Retinal pigment epithelial cell (primary cell): ENCODE results near the gene MRFAP1L1.

Source experiments
- DNase-seq: peaks from one replicate; pipeline ENCODE4 v3.0.0-alpha.2; 2010; ENCODE audit warnings: low read depth
- H3K4me3 ChIP-seq: 2 replicates; pipeline ENCODE4 v1.5.1; 2011; ENCODE audit warnings: mild to moderate bottlenecking, low read length, control low read depth, moderate library complexity
- CTCF ChIP-seq: conservative IDR thresholded peaks from 2 replicates; pipeline ENCODE4 v1.5.1; 2011; ENCODE audit warnings: low read depth, low read length, control low read depth, inconsistent platforms

The MRFAP1L1 gene

GRCh38 chr4:6668391-6668790 is 41.3 kb downstream of the MRFAP1L1 start:
- no peak for DNase-seq
- no peak for TF ChIP-seq CTCF
- H3K4me3 ChIP-seq: no peak overlapping the region

GRCh38 chr4:6665320-6665654 is 44.4 kb downstream of the MRFAP1L1 start:
- H3K4me3 ChIP-seq: no peak overlapping the region
- TF ChIP-seq CTCF: no peak
- DNase-seq: no peak

GRCh38 chr4:6663596-6664393 is 45.9 kb downstream of the MRFAP1L1 start:
- no peak for DNase-seq
- peak overlapping the region; percentile 29 for H3K4me3 ChIP-seq
- no peak for TF ChIP-seq CTCF

- no peak for DNase-seq
- no peak for TF ChIP-seq CTCF
- no peak overlapping the region for H3K4me3 ChIP-seq
Measured at GRCh38 chr4:6662591-6662990, 47.1 kb downstream of the MRFAP1L1 start.

GRCh38 chr4:6660430-6660829 is 49.2 kb downstream of the MRFAP1L1 start:
- TF ChIP-seq CTCF: no peak
- DNase-seq: no peak
- H3K4me3 ChIP-seq: no peak overlapping the region

GRCh38 chr4:6659897-6660296 is 49.8 kb downstream of the MRFAP1L1 start:
- no peak overlapping the region for H3K4me3 ChIP-seq
- TF ChIP-seq CTCF: no peak
- no peak for DNase-seq

GRCh38 chr4:6658597-6659075 is 51.0 kb downstream of the MRFAP1L1 start:
- peak overlapping the region; percentile 28 for H3K4me3 ChIP-seq
- no peak for TF ChIP-seq CTCF
- no peak for DNase-seq
